Fibroblast of mammary gland (primary cell): ENCODE data around the gene GAN.

Experiments used
- DNase-seq: peaks from one replicate; pipeline ENCODE4 v3.0.0-alpha.2; 2010; ENCODE audit warnings: low read depth
- H3K4me3 ChIP-seq: 2 replicates; pipeline ENCODE4 v1.5.1; 2011; ENCODE audit warnings: low read depth, mild to moderate bottlenecking, low read length, moderate library complexity; ENCODE audit not compliant: control insufficient read depth
- TF ChIP-seq, protein P1 (sequence below): conservative IDR thresholded peaks from 2 replicates; pipeline ENCODE4 v1.5.1; 2011; ENCODE audit warnings: low read depth, low read length, inconsistent platforms; ENCODE audit not compliant: control insufficient read depth, insufficient read depth

Gene GAN, protein sequence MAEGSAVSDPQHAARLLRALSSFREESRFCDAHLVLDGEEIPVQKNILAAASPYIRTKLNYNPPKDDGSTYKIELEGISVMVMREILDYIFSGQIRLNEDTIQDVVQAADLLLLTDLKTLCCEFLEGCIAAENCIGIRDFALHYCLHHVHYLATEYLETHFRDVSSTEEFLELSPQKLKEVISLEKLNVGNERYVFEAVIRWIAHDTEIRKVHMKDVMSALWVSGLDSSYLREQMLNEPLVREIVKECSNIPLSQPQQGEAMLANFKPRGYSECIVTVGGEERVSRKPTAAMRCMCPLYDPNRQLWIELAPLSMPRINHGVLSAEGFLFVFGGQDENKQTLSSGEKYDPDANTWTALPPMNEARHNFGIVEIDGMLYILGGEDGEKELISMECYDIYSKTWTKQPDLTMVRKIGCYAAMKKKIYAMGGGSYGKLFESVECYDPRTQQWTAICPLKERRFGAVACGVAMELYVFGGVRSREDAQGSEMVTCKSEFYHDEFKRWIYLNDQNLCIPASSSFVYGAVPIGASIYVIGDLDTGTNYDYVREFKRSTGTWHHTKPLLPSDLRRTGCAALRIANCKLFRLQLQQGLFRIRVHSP

GRCh38 chr16:81314603-81315270 is at the start of gene GAN:
Gene GAN (plus strand): TSS chr16:81314962. CDS start chr16:81315114, 152 bp downstream.
- DNase-seq: peak; percentile 93
- TF ChIP-seq, protein P1, sequence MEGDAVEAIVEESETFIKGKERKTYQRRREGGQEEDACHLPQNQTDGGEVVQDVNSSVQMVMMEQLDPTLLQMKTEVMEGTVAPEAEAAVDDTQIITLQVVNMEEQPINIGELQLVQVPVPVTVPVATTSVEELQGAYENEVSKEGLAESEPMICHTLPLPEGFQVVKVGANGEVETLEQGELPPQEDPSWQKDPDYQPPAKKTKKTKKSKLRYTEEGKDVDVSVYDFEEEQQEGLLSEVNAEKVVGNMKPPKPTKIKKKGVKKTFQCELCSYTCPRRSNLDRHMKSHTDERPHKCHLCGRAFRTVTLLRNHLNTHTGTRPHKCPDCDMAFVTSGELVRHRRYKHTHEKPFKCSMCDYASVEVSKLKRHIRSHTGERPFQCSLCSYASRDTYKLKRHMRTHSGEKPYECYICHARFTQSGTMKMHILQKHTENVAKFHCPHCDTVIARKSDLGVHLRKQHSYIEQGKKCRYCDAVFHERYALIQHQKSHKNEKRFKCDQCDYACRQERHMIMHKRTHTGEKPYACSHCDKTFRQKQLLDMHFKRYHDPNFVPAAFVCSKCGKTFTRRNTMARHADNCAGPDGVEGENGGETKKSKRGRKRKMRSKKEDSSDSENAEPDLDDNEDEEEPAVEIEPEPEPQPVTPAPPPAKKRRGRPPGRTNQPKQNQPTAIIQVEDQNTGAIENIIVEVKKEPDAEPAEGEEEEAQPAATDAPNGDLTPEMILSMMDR: no peak
- peak within 1 kb of the TSS; percentile 94 for H3K4me3 ChIP-seq

DNA sequence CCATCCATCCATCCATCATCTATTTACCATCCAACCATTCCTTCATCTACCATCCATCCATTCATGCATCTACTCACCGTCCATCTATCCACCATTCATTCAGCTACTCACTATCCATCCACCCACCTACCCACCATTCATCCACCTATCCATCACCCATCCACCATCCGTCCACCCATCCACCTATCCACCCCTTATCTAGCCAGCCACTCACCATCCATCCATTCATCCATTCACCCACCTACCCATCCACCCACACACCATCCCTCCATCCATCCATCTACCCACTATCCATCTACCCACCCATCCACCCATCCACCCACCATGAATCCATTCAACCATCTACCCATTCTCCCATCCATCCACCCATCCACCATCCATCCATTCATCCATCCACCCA is 49.7 kb upstream of the GAN start:
- DNase-seq: no peak
- TF ChIP-seq, protein P1: no peak
- H3K4me3 ChIP-seq: no peak overlapping the region

DNA sequence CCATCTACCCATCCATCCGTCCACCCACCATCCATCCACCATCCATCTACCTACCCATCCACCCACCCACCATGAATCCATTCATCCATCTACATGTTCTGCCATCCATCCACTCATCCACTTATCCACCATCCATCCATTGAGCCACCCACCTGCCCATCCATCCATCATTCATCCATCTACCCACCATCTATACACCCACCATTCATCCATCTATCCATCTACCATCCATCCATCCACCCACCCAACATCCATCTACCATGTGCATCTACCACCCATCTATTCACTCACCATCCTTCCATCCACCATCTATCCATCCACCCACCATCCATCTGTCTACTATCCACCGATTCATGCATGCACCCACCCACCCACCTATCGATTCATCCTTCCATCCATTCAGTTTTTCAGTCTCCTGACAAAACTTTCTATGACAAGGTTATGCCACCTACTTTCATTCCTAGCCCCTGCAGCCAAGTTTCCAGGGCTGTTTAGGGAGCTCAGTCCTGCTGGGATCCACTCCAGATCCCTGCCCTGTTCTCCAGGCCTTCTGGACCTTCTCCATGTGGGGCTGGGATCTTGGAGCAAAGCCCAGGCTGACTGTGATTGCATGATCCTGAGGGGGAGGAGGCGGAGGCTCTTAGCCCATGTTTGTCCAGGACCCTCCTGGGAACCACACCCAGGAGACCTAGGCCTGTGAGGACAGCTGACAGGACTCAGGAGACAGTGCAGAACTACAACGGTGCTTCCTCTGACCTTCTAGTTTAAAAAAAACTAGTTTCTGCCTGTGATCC is 48.9 kb upstream of the GAN start:
- peak; percentile 79 for DNase-seq
- H3K4me3 ChIP-seq: no peak overlapping the region
- TF ChIP-seq, protein P1: no peak

DNA sequence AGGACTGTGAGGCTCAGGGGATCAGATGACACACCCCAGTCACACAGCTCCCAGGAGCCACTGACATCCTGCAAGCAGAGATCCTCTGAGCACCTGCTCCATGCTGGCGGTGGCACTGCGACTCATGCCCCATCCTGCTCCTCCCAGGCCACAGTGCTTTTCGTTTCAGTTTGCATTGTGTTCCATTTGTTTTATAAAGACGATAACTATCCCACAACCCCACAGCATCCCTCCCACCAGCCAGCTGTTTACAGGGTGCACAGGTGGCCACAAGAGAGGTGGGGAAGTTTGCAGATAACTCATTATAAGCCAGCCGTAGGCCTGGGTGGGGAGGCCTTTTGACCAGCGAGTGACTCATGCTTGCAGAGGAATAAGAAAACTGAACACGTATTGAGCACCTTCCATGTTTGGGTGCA is 48.1 kb upstream of the GAN start:
- DNase-seq: no peak
- TF ChIP-seq, protein P1: no peak
- H3K4me3 ChIP-seq: no peak overlapping the region

DNA sequence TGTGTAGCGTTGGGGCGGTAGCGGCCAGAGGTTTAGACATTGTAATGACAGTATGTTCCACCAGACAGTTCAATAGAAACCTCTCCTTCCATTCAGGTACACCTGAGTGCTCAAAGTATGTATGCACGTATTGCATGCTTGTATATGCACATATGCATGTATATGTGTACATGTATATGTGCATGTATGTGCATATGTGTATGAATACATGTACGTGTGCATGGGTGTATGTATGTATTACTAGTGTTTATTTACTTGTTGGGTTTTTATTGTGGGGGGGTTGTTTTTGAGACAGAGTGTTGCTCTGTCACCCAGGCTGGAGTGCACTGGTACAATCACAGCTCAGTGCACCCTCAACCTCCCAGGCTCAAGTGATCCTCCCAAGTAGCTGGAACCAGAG is 46.3 kb upstream of the GAN start:
- TF ChIP-seq, protein P1: no peak
- DNase-seq: no peak
- no peak overlapping the region for H3K4me3 ChIP-seq
